Measurements from ENCODE around the gene DAAM2. TPM values are rescaled to one million over a fixed set of nuclear protein-coding genes. Genes with fewer than 3 reads are reported as not detected.

Gene DAAM2
- polyA plus RNA-seq, 3 donors: not detected

DNA sequence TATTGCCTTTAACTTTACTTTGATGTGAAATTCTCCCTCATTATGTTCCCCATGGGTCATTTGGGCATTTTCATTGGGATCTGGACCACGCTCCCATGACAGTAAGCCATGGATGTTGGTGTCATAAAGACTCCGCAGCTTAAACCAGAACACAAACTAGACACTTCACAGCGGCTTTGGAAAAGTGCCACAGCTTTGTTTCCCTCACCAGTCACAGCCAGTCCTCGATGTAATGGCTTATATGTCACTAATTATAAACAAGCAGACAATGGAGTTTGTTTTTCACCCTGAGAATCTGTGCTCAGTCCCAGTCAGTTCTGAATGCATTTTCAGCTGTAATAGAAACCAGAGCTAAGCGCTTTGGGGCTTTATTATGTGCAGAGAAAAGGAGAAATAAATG, 23.2 kb upstream of the DAAM2 start:
- H3K4me1 Mint-ChIP-seq: no peaks in the 10 kb centered on the region
- H3K27me3 ChIP-seq (ENCODE audit: control insufficient read depth in 2 of 2, insufficient read depth in 2 of 2, low read length in 2 of 2): no peaks in the 10 kb centered on the region
- no peaks in the 10 kb centered on the region for H4K20me1 ChIP-seq (ENCODE audit: insufficient read depth, low read length)
- no peak for DNase-seq
- H3K36me3 Mint-ChIP-seq: no peaks in the 10 kb centered on the region
- no peak overlapping the region for H3K4me3 ChIP-seq (replicated peaks in 1 of 3; ENCODE audit: low read depth in 2 of 3, low read length in 3 of 3)
- TF ChIP-seq, protein P1, sequence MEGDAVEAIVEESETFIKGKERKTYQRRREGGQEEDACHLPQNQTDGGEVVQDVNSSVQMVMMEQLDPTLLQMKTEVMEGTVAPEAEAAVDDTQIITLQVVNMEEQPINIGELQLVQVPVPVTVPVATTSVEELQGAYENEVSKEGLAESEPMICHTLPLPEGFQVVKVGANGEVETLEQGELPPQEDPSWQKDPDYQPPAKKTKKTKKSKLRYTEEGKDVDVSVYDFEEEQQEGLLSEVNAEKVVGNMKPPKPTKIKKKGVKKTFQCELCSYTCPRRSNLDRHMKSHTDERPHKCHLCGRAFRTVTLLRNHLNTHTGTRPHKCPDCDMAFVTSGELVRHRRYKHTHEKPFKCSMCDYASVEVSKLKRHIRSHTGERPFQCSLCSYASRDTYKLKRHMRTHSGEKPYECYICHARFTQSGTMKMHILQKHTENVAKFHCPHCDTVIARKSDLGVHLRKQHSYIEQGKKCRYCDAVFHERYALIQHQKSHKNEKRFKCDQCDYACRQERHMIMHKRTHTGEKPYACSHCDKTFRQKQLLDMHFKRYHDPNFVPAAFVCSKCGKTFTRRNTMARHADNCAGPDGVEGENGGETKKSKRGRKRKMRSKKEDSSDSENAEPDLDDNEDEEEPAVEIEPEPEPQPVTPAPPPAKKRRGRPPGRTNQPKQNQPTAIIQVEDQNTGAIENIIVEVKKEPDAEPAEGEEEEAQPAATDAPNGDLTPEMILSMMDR (IDR thresholded peaks at IDR 0.05): no peak
- H3K27ac Mint-ChIP-seq: no peak overlapping the region
- H3K9me3 ChIP-seq (replicated peaks in 1 of 2; ENCODE audit: control insufficient read depth in 1 of 2, insufficient read depth in 1 of 2, low read length in 2 of 2): no peaks in the 10 kb centered on the region
- H3K4me3 Mint-ChIP-seq: no peak overlapping the region
- no peaks in the 10 kb centered on the region for H3K79me2 ChIP-seq (ENCODE audit: insufficient read depth, low read length)
- intact Hi-C loops (cut with micrococcal nuclease): no loop called here
- no peak overlapping the region for H3K9ac ChIP-seq (ENCODE audit: insufficient read depth, low read length, poor library complexity, severe bottlenecking)
- H3K4me2 ChIP-seq (replicated peaks; ENCODE audit: extremely low read depth, low read length, poor library complexity, severe bottlenecking): no peak overlapping the region
- no peak overlapping the region for H3K27ac ChIP-seq (ENCODE audit: low read depth in 1 of 2, low read length in 2 of 2)
- H3K9me3 Mint-ChIP-seq: peaks cover 0 to 7% (median 2%) of the 10 kb centered on the region in 7 donors
- WGBS (ENCODE audit: insufficient coverage): 40% methylated on average over 1 of the region's 5 CpGs
- peaks cover 0 to 3% (median 2%) of the 10 kb centered on the region in 3 donors for H3K27me3 Mint-ChIP-seq (ENCODE audit: low read depth in 3 of 3)
- no peak overlapping the region for H2AFZ ChIP-seq (ENCODE audit: insufficient read depth, low read depth, low read length, poor library complexity, severe bottlenecking)
- no peaks in the 10 kb centered on the region for H3K4me1 ChIP-seq (ENCODE audit: control insufficient read depth in 1 of 2, insufficient read depth in 2 of 2, low read length in 2 of 2)
- no peaks in the 10 kb centered on the region for H3K36me3 ChIP-seq (replicated peaks in 1 of 2; ENCODE audit: control insufficient read depth in 1 of 2, insufficient read depth in 2 of 2, low read length in 2 of 2)

DNA sequence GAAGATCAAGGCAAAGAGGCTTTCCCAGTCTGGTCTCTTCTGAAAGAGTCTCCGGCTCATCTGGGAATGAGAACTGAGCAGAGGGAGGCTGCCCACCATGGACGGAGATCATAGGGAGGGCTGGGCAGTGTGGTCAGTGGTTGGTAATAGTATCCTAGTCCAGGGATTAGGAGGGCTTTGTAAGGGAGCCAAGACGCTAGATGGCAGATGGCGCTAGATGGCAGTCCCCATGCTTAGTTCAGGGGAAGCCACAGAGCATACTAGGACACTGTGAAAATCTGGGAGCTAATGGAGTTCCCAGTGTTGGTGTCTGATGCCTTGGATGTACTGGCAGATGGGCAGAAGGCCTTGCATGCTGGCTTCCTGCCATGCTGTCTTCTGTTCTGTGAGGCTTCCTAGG, 21.7 kb upstream of the DAAM2 start:
- no peak overlapping the region for H3K4me3 ChIP-seq (replicated peaks in 1 of 3; ENCODE audit: low read depth in 2 of 3, low read length in 3 of 3)
- WGBS (ENCODE audit: insufficient coverage): 90% methylated on average over 4 of the region's 4 CpGs
- peaks cover 0 to 7% (median 2%) of the 10 kb centered on the region in 7 donors for H3K9me3 Mint-ChIP-seq
- no peak overlapping the region for H3K27ac Mint-ChIP-seq
- H3K36me3 Mint-ChIP-seq: no peaks in the 10 kb centered on the region
- H3K4me2 ChIP-seq (replicated peaks; ENCODE audit: extremely low read depth, low read length, poor library complexity, severe bottlenecking): no peak overlapping the region
- no peaks in the 10 kb centered on the region for H3K9me3 ChIP-seq (replicated peaks in 1 of 2; ENCODE audit: control insufficient read depth in 1 of 2, insufficient read depth in 1 of 2, low read length in 2 of 2)
- no peaks in the 10 kb centered on the region for H3K4me1 Mint-ChIP-seq
- H3K27me3 ChIP-seq (ENCODE audit: control insufficient read depth in 2 of 2, insufficient read depth in 2 of 2, low read length in 2 of 2): no peaks in the 10 kb centered on the region
- H3K27me3 Mint-ChIP-seq (ENCODE audit: low read depth in 3 of 3): peaks cover 0 to 4% (median 4%) of the 10 kb centered on the region in 3 donors
- intact Hi-C loops (cut with micrococcal nuclease): no loop called here
- no peak overlapping the region for H2AFZ ChIP-seq (ENCODE audit: insufficient read depth, low read depth, low read length, poor library complexity, severe bottlenecking)
- no peaks in the 10 kb centered on the region for H3K36me3 ChIP-seq (replicated peaks in 1 of 2; ENCODE audit: control insufficient read depth in 1 of 2, insufficient read depth in 2 of 2, low read length in 2 of 2)
- no peak for DNase-seq
- TF ChIP-seq, protein P1 (IDR thresholded peaks at IDR 0.05): no peak
- no peak overlapping the region for H3K4me3 Mint-ChIP-seq
- H3K79me2 ChIP-seq (ENCODE audit: insufficient read depth, low read length): no peaks in the 10 kb centered on the region
- no peak overlapping the region for H3K9ac ChIP-seq (ENCODE audit: insufficient read depth, low read length, poor library complexity, severe bottlenecking)
- no peak overlapping the region for H3K27ac ChIP-seq (ENCODE audit: low read depth in 1 of 2, low read length in 2 of 2)
- H3K4me1 ChIP-seq (ENCODE audit: control insufficient read depth in 1 of 2, insufficient read depth in 2 of 2, low read length in 2 of 2): no peaks in the 10 kb centered on the region
- no peaks in the 10 kb centered on the region for H4K20me1 ChIP-seq (ENCODE audit: insufficient read depth, low read length)

Data from CD14-positive monocyte (primary cell).